ENCODE data around the gene TCTN3.
A peak's percentile ranks its signal among the peaks of the same experiment; 100 is the strongest.
"Not testable (repeated sequence)": the region's sequence is repeated elsewhere in the genome, so short reads cannot be mapped to it uniquely, and the experiment has no call there.

TCTN3 gene

GRCh38 chr10:95688648-95689047, 5.1 kb downstream of the TCTN3 start:
- no peak for DNase-seq (ENCODE audit: low spot score)

- DNase-seq (ENCODE audit: low spot score): no peak
These were observed 9.8 kb downstream of the TCTN3 start for GRCh38 chr10:95683966-95684365.

GRCh38 chr10:95675403-95676116, 18.2 kb downstream of the TCTN3 start:
- DNase-seq (ENCODE audit: low spot score): no peak

GRCh38 chr10:95674643-95675042, 19.1 kb downstream of the TCTN3 start:
- no peak for DNase-seq (ENCODE audit: low spot score)

GRCh38 chr10:95672641-95673040, 21.1 kb downstream of the TCTN3 start:
- not testable (repeated sequence) for DNase-seq (ENCODE audit: low spot score)

GRCh38 chr10:95664543-95664942, 29.2 kb downstream of the TCTN3 start:
- DNase-seq (ENCODE audit: low spot score): no peak

- DNase-seq (ENCODE audit: low spot score): no peak
These were observed 30.2 kb downstream of the TCTN3 start for GRCh38 chr10:95663496-95663895.

GRCh38 chr10:95661818-95662217, 31.9 kb downstream of the TCTN3 start:
- no peak for DNase-seq (ENCODE audit: low spot score)

GRCh38 chr10:95660283-95660682, 33.4 kb downstream of the TCTN3 start:
- no peak for DNase-seq (ENCODE audit: low spot score)

GRCh38 chr10:95657250-95657649, 36.5 kb downstream of the TCTN3 start:
- DNase-seq (ENCODE audit: low spot score): no peak

- DNase-seq (ENCODE audit: low spot score): peak; percentile 80
These were observed 37.2 kb downstream of the TCTN3 start, which contains the start of gene ALDH18A1 for GRCh38 chr10:95656291-95657164. Gene ALDH18A1 (minus strand): TSS chr10:95656711. CDS start chr10:95653377, 3,334 bp downstream.

GRCh38 chr10:95655571-95656290, 38.0 kb downstream of the TCTN3 start:
- peak; percentile 8 for DNase-seq (ENCODE audit: low spot score)

GRCh38 chr10:95653895-95654294, 39.8 kb downstream of the TCTN3 start:
- peak; percentile 17 for DNase-seq (ENCODE audit: low spot score)

GRCh38 chr10:95651346-95652060, 42.2 kb downstream of the TCTN3 start:
- no peak for DNase-seq (ENCODE audit: low spot score)

GRCh38 chr10:95650232-95650631, 43.5 kb downstream of the TCTN3 start:
- DNase-seq (ENCODE audit: low spot score): no peak

GRCh38 chr10:95648138-95648537, 45.6 kb downstream of the TCTN3 start:
- DNase-seq (ENCODE audit: low spot score): no peak

GRCh38 chr10:95646160-95646559, 47.6 kb downstream of the TCTN3 start:
- no peak for DNase-seq (ENCODE audit: low spot score)

- no peak for DNase-seq (ENCODE audit: low spot score)
These were observed 48.8 kb downstream of the TCTN3 start for GRCh38 chr10:95644901-95645300.

GRCh38 chr10:95640891-95641315, 52.8 kb downstream of the TCTN3 start:
- no peak for DNase-seq (ENCODE audit: low spot score)

- DNase-seq (ENCODE audit: low spot score): no peak
These were observed 55.8 kb downstream of the TCTN3 start for GRCh38 chr10:95637911-95638310.

GRCh38 chr10:95637140-95637539, 56.6 kb downstream of the TCTN3 start:
- DNase-seq (ENCODE audit: low spot score): no peak

- DNase-seq (ENCODE audit: low spot score): no peak
These were observed 58.4 kb downstream of the TCTN3 start for GRCh38 chr10:95635319-95635733.
